ENCODE data around the gene TXNRD3.

Gene TXNRD3

DNA sequence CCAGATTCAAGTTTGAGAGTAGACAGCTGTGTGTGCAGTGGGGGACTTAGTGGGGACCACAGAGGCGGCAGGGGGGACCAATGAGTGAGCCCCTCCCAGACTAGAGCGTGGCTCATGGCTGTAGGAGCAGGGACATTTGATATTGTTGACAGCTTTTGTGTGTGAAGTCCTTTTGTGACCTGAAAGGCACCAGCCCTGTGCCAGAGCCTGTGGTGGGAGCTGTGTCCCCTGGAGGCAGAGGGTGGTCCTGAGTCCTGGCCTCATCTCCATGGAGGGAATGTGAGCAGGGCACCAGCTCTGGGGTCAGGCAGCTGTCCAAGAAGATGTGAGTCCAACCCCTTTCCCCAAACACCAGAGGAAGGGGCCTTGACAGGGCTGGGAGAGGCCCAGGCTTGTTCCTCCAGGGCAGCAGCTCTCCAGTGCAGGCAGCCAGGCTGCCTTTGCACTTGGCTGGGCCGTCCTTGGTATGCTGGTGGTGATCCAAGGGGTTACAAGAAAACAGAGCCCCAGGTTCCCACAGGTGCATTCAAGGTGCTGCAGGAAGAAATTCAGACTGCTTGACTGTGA is 86.1 kb downstream of the TXNRD3 start:
- Histone ChIP-seq H3K27me3 (replicated peaks) (peaks cover 19% of the 10 kb centered on the region), H3K36me3 (replicated peaks) (no peaks in the 10 kb centered on the region), H3K4me3 (ENCODE audit: low read depth, low read length) (no peak overlapping the region), H3K27ac (no peak overlapping the region)
- TF ChIP-seq, protein P1, sequence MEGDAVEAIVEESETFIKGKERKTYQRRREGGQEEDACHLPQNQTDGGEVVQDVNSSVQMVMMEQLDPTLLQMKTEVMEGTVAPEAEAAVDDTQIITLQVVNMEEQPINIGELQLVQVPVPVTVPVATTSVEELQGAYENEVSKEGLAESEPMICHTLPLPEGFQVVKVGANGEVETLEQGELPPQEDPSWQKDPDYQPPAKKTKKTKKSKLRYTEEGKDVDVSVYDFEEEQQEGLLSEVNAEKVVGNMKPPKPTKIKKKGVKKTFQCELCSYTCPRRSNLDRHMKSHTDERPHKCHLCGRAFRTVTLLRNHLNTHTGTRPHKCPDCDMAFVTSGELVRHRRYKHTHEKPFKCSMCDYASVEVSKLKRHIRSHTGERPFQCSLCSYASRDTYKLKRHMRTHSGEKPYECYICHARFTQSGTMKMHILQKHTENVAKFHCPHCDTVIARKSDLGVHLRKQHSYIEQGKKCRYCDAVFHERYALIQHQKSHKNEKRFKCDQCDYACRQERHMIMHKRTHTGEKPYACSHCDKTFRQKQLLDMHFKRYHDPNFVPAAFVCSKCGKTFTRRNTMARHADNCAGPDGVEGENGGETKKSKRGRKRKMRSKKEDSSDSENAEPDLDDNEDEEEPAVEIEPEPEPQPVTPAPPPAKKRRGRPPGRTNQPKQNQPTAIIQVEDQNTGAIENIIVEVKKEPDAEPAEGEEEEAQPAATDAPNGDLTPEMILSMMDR (IDR thresholded peaks at IDR 0.05; ENCODE audit: low read depth, low read length, missing control alignments), result no peak
- in situ Hi-C loops (cut with HindIII; ENCODE audit: low pct_ligation_motif_present, low sequenced_read_pairs), result no loop called here
- DNase-seq, result no peak

DNA sequence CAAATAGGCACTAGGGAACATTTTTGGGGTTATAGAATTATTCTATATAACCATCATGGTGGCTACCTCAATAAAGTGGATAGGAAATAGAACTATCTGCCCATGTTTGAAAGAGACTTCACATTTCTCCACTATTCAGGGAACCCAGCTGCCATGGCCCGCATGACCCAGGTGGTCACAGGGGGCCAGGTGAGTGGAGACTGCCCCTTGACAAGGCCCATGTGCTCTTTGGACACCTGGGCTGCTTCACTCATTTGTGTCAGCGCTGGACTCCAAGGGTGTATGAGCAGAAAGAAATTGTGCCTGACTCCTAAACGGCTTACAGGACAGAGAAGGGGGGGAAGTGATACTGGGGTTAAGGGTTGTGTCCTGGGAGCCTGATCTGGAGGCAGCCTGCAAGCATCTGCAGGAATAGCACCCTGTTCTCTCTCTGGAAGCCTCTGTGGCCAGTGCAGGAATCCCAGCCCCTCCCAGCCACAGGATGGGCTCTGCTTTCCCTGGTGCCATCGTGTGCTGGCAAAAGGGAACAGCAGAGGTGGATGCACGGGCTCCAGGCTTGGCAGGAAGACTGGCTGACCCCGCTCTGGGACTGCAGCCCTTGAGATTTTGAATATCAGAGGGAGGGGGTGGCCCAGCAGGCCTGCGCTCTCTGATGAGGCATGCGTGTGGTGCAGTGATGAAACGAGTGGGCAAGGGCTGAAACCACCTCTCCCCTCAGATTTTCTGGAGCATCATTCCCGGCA is 87.1 kb downstream of the TXNRD3 start:
- TF ChIP-seq, protein P1 (IDR thresholded peaks at IDR 0.05; ENCODE audit: low read depth, low read length, missing control alignments), result no peak
- no peak for DNase-seq
- no peaks in the 10 kb centered on the region for H3K36me3 ChIP-seq (replicated peaks)
- H3K27me3 ChIP-seq (replicated peaks), result peaks cover 19% of the 10 kb centered on the region
- H3K4me3 ChIP-seq (ENCODE audit: low read depth, low read length), result no peak overlapping the region
- in situ Hi-C loops (cut with HindIII; ENCODE audit: low pct_ligation_motif_present, low sequenced_read_pairs), result no loop called here
- no peak overlapping the region for H3K27ac ChIP-seq

DNA sequence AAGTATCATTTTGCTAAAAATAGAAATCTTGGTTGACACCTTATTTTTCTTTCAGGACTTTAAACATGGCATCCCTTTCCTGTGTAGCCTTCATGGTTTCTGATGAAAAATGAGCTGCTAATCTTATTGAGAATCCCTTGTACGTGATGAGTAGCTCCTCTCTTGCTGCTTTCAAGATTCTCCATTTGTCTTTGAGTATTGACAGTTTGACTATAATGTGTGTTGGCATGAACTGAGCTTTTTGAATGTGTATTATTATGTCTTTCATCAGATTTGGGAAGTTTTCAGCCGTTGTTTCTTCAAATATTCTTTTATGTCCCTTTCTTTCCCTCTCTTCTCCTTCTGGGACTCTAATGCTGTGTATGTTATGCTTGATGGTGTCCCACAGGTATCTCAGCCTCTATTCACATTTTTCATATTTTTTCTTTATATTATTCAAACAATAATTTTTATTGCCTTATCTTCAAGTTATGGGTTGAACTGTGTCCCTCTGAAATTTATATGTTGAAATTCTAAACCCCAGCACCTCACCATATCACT is 92.1 kb downstream of the TXNRD3 start:
- no peak overlapping the region for H3K4me3 ChIP-seq (ENCODE audit: low read depth, low read length)
- no peaks in the 10 kb centered on the region for H3K36me3 ChIP-seq (replicated peaks)
- TF ChIP-seq, protein P1 (IDR thresholded peaks at IDR 0.05; ENCODE audit: low read depth, low read length, missing control alignments), result no peak
- no peak overlapping the region for H3K27ac ChIP-seq
- DNase-seq, result no peak
- in situ Hi-C loops (cut with HindIII; ENCODE audit: low pct_ligation_motif_present, low sequenced_read_pairs), result no loop called here
- H3K27me3 ChIP-seq (replicated peaks), result peaks cover 25% of the 10 kb centered on the region

DNA sequence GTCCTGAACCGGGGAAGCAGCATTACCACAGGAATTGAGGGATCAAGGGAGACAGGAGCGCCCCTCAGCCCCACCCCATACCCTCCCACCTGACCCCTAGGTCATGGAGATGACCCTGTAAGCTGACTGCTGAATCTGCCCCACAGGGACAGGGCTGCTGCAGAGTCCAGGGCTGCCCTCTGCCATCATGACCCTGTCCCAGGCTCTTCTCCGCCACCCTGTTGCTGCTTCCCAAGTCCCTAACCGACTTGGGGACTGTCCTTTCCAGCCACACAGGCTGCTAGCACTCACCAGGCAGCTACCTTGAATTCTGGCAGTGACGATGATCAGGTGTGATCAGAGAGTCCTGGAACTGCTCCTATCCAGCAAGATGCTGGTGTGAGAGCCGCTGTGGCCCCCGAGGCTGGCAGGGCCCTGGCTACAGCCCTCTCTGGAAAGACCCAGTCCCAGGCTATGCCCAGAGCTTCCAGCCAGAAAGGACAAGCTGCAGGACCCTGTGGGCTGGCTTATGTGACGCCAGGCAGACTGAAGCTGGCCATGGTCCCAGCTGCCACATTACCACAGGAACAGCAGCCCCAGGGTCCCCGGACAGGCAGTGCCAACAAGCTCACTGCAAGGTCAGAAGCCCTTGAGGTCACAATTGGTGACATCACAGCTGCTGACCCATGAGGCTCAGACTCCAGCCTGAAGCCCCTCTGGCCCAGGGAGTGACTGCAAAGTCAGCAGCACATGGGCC is 96.4 kb downstream of the TXNRD3 start, which contains the start of gene C3orf22:
C3orf22 (minus strand) TSS at position 597 of the 736 bp plus-strand sequence. CDS start 5,542 bp downstream, outside the sequence.
- no peak for DNase-seq
- Histone ChIP-seq H3K4me3 (ENCODE audit: low read depth, low read length) (no peak within 1 kb of the TSS), H3K36me3 (replicated peaks) (no peaks in the 10 kb centered on the region), H3K27ac (no peak within 1 kb of the TSS), H3K27me3 (replicated peaks) (peaks cover 9% of the 10 kb centered on the region)
- in situ Hi-C loops (cut with HindIII; ENCODE audit: low pct_ligation_motif_present, low sequenced_read_pairs), result no loop called here
- TF ChIP-seq, protein P1 (IDR thresholded peaks at IDR 0.05; ENCODE audit: low read depth, low read length, missing control alignments), result no peak

DNA sequence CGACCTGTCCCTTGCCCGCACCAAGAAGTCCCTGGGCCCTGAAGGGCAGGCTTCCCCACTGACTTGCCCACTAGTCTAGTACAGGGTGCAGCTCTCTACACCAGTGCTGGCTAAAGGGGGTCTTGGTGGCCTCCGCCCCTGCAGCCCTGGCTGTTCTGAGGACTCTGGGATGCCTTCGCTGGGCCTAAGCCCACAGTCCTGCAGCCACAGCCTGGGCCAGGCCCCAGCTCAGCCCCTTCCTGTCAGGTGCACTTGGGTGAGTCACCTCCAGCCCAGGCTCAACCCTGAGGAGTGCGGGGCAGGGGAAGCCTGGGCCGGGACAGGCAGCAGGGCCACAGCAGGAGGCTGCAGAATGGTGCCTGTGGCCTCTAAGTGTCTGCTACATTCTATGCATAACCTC is 97.2 kb downstream of the TXNRD3 start:
- H3K4me3 ChIP-seq (ENCODE audit: low read depth, low read length), result no peak overlapping the region
- no peaks in the 10 kb centered on the region for H3K36me3 ChIP-seq (replicated peaks)
- TF ChIP-seq, protein P1 (IDR thresholded peaks at IDR 0.05; ENCODE audit: low read depth, low read length, missing control alignments), result no peak
- DNase-seq, result no peak
- in situ Hi-C loops (cut with HindIII; ENCODE audit: low pct_ligation_motif_present, low sequenced_read_pairs), result no loop called here
- peaks cover 6% of the 10 kb centered on the region for H3K27me3 ChIP-seq (replicated peaks)
- no peak overlapping the region for H3K27ac ChIP-seq

Measured in brain microvascular endothelial cell (primary cell).